ENCODE data around the gene GSTA2.
"Not testable (repeated sequence)": the region's sequence is repeated elsewhere in the genome, so short reads cannot be mapped to it uniquely, and the experiment has no call there.

DNA sequence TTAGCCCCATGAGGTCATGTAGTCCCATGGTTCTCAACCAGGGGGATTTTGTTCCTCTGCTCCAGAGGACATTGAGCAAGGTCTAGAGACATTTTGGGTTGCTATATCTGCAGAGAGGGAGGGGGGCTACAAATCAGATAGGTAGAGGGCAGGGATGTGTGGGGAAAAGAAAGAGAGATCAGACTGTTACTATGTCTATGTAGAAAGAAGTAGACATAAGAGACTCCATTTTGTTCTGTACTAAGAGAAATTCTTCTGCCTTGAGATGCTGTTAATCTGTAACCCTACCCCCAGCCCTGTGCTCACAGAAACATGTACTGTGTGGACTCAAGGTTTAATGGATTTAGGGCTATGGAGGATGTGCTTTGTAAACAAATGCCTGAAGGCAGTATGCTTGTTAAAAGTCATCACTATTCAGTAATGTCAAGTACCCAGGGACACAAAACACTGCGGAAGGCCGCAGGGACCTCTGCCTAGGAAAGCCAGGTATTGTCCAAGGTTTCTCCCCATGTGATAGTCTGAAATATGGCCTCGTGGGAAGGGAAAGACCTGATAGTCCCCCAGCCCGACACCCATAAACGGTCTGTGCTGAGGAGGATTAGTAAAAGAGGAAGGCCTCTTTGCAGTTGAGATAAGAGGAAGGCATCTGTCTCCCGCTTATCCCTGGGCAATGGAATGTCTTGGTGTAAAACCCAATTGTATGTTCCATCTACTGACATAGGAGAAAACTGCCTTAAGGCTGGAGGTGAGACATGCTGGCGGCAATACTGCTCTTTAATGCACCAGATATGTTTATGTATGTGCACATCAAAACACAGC, 1.4 kb downstream of the GSTA2 start:
- not testable (repeated sequence) for TF ChIP-seq EZH2 (IDR thresholded peaks at IDR 0.05; ENCODE audit: borderline replicate concordance, control insufficient read depth, low read depth, low read length); RFX5 (IDR thresholded peaks at IDR 0.05; ENCODE audit: low read depth, low read length); CTCF (IDR thresholded peaks at IDR 0.05 in 2 of 3, conservative IDR thresholded peaks at IDR 0.05 in 1 of 3; ENCODE audit: control insufficient read depth in 2 of 3, extremely low read depth in 1 of 3, insufficient read depth in 1 of 3, low read depth in 3 of 3, low read length in 3 of 3); POLR2AphosphoS5 (IDR thresholded peaks at IDR 0.05; ENCODE audit: low read length); EGR1 (IDR thresholded peaks at IDR 0.05; ENCODE audit: borderline replicate concordance in 1 of 2, low read depth in 2 of 2, low read length in 2 of 2)
